Measurements from ENCODE around the gene PHOX2A. TPM values are rescaled to one million over a fixed set of nuclear protein-coding genes. Genes with fewer than 3 reads are reported as not detected.

Gene PHOX2A
- total RNA-seq, 4 donors from 2014 or later = not detected

GRCh38 chr11:72222907-72223614, 20.9 kb downstream of the PHOX2A start:
- TF ChIP-seq, protein P1, sequence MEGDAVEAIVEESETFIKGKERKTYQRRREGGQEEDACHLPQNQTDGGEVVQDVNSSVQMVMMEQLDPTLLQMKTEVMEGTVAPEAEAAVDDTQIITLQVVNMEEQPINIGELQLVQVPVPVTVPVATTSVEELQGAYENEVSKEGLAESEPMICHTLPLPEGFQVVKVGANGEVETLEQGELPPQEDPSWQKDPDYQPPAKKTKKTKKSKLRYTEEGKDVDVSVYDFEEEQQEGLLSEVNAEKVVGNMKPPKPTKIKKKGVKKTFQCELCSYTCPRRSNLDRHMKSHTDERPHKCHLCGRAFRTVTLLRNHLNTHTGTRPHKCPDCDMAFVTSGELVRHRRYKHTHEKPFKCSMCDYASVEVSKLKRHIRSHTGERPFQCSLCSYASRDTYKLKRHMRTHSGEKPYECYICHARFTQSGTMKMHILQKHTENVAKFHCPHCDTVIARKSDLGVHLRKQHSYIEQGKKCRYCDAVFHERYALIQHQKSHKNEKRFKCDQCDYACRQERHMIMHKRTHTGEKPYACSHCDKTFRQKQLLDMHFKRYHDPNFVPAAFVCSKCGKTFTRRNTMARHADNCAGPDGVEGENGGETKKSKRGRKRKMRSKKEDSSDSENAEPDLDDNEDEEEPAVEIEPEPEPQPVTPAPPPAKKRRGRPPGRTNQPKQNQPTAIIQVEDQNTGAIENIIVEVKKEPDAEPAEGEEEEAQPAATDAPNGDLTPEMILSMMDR (IDR thresholded peaks at IDR 0.05; ENCODE audit: low read depth) = no peak

DNA sequence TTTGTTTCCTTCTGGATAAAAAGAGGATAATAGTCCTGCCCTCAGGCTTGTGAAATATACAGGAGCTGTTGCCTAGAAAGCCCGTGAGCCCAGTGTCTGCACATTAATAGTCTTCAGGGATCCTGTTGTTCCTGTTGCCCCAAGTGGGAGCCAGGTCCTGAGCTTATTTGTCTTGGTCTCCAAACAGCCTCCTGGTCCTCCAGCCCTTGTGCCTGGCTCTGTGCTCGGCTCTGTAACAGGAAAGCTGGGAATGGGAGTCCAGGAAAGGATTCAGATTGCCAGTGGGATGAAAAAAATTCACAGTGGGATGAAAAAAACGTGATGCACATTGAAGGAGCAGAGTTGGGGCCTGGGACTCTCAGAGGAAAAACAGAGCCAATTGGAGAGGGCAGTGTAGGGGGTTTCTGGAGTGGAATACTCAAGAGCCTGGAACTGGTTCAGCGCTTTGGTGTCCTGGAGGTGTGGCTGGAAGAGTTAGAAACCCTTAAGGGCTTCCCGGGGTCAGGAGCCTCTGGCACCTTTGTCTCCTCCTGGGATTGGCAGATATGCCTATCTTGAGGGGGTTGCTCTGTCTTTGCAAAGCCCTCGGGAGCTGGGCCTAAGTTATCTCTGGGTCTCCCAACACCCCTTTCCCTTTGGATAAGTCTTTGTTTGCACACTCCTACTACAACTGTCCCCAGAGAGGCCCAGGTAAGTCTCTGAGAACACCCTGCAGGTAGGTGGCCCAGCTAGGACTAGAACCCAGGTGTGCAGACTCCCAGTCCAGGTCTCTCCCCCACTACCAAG, 21.7 kb downstream of the PHOX2A start:
- TF ChIP-seq, protein P1 (IDR thresholded peaks at IDR 0.05; ENCODE audit: low read depth) = no peak

- TF ChIP-seq, protein P1 (IDR thresholded peaks at IDR 0.05; ENCODE audit: low read depth) = no peak
Observed at GRCh38 chr11:72221386-72222075, 22.4 kb downstream of the PHOX2A start.

DNA sequence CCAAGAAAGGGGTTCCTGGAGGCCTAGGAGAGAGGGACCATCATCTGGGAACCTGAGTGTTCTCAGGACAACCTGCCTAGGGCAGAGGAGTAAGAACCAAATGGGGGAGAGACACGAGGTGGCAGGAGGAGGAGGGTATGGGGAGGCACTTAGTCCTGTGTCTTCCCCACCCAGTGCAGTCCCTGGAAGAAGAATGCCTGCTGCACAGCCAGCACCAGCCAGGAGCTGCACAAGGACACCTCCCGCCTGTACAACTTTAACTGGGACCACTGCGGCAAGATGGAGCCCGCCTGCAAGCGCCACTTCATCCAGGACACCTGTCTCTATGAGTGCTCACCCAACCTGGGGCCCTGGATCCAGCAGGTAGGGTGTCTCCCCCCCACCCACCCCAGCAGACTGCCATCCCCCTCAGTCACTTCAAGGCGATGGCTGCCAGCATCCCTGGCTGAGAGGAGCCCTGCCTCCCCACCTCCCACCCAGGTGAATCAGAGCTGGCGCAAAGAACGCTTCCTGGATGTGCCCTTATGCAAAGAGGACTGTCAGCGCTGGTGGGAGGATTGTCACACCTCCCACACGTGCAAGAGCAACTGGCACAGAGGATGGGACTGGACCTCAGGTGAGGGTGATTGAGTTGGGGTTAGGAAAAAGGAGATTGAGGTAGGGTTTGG, 23.1 kb downstream of the PHOX2A start:
- TF ChIP-seq, protein P1 (IDR thresholded peaks at IDR 0.05; ENCODE audit: low read depth) = no peak

- TF ChIP-seq, protein P1 (IDR thresholded peaks at IDR 0.05; ENCODE audit: low read depth) = no peak
Observed at GRCh38 chr11:72218251-72218745, 25.7 kb downstream of the PHOX2A start.

DNA sequence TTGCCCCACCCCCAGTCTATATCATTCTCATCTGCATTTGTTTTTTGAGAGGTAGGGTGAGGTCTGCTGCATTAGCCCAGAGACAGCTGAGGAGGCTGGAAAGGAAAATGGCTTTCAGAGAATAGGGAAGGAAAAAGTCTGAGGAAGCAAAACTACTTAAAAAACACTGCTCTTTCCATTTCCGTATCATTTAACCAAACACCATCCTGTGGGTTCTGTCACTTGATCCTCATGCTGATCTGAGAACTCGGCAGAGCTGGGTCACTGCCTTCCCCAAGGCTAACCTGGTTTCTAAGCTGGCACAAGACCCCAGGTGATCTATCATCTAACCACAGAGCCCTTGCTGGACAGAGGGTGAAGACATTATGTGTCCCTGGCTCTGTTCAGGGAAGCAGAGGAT, 26.1 kb downstream of the PHOX2A start:
- TF ChIP-seq, protein P1 (IDR thresholded peaks at IDR 0.05; ENCODE audit: low read depth) = no peak
